GM23248 (cell line): ENCODE measurements around the gene NEUROD2. TPM values are rescaled to one million over a fixed set of nuclear protein-coding genes. Genes with fewer than 3 reads are reported as not detected.
A peak's percentile ranks its signal among the peaks of the same experiment; 100 is the strongest.
"Not testable (repeated sequence)": the region's sequence is repeated elsewhere in the genome, so short reads cannot be mapped to it uniquely, and the experiment has no call there.

ENCODE experiments used
- DNase-seq: peaks from one replicate; pipeline ENCODE4 v3.0.0-alpha.2; 2015
- H2AFZ ChIP-seq: fragments of 200-600 bp; sonication (generic); 2 replicates; pipeline ENCODE4 v1.6.1; 2016; ENCODE audit warnings: antibody characterized with exemption
- H3F3A ChIP-seq: fragments of 200-600 bp; sonication (generic); 2 replicates; pipeline ENCODE4 v1.6.1; 2016; ENCODE audit warnings: mild to moderate bottlenecking, antibody characterized with exemption, mixed run types; ENCODE audit not compliant: insufficient read depth
- H3K27ac ChIP-seq: fragments of 200-600 bp; sonication (generic); 2 replicates; pipeline ENCODE4 v1.5.1; 2016; ENCODE audit warnings: mild to moderate bottlenecking
- H3K27me3 ChIP-seq: fragments of 200-600 bp; sonication (generic); replicated peaks from 2 replicates; pipeline ENCODE4 v1.6.1; 2016; ENCODE audit warnings: mild to moderate bottlenecking; ENCODE audit not compliant: insufficient read depth
- H3K36me3 ChIP-seq: fragments of 200-600 bp; sonication (generic); 2 replicates; pipeline ENCODE4 v1.6.1; 2016; ENCODE audit warnings: low read depth, mild to moderate bottlenecking
- H3K4me1 ChIP-seq: fragments of 200-600 bp; sonication (generic); 2 replicates; pipeline ENCODE4 v1.6.1; 2016; ENCODE audit warnings: mild to moderate bottlenecking; ENCODE audit not compliant: insufficient read depth
- H3K4me2 ChIP-seq: fragments of 200-600 bp; sonication (generic); one replicate; pipeline ENCODE4 v1.6.1; 2016; ENCODE audit warnings: mild to moderate bottlenecking; ENCODE audit not compliant: unreplicated experiment
- H3K4me3 ChIP-seq: fragments of 200-600 bp; sonication (generic); 2 replicates; pipeline ENCODE4 v1.5.1; 2016; ENCODE audit warnings: mild to moderate bottlenecking
- H3K79me2 ChIP-seq: fragments of 200-600 bp; sonication (generic); 2 replicates; pipeline ENCODE4 v1.6.1; 2016; ENCODE audit warnings: mild to moderate bottlenecking; ENCODE audit not compliant: insufficient read depth
- H3K9ac ChIP-seq: fragments of 200-600 bp; sonication (generic); 2 replicates; pipeline ENCODE4 v1.6.1; 2016; ENCODE audit warnings: mild to moderate bottlenecking
- H3K9me2 ChIP-seq: fragments of 200-600 bp; sonication (generic); 2 replicates; pipeline ENCODE4 v1.6.1; 2016; ENCODE audit warnings: mixed run types, mild to moderate bottlenecking, moderate library complexity; ENCODE audit not compliant: insufficient read depth
- H3K9me3 ChIP-seq: fragments of 200-600 bp; sonication (generic); one replicate; pipeline ENCODE4 v1.6.1; 2017; ENCODE audit warnings: low read depth
- H4K20me1 ChIP-seq: fragments of 200-600 bp; sonication (generic); 2 replicates; pipeline ENCODE4 v1.6.0; 2016; ENCODE audit not compliant: insufficient read depth
- EZH2 ChIP-seq: fragments of 200-600 bp; sonication (generic); IDR thresholded peaks from 2 replicates; pipeline ENCODE4 v1.6.1; 2018; ENCODE audit warnings: antibody characterized with exemption, mild to moderate bottlenecking; ENCODE audit not compliant: insufficient read depth, poor library complexity, severe bottlenecking
- EZH2phosphoT487 ChIP-seq: fragments of 200-600 bp; sonication (generic); IDR thresholded peaks from 2 replicates; pipeline ENCODE4 v1.6.1; 2018; ENCODE audit warnings: antibody characterized with exemption, moderate library complexity, mild to moderate bottlenecking, low read depth; ENCODE audit not compliant: insufficient read depth
- WGBS, 2 experiments: methylation state at CpG; one replicate each; pipeline ENCODE4 v1.1.6; 2015 to 2017; ENCODE audit warnings: low lambda C conversion rate in 2 of 2, low coverage in 1 of 2; ENCODE audit errors: missing lambda C conversion rate in 2 of 2; 5-methylcytosine and 5-hydroxymethylcytosine counted together
- in situ Hi-C: fragments of 300-500 bp; cut with MboI; formaldehyde crosslinking; loops from 2 replicates; pipeline ENCODE4 v1.15.0; 2020
- polyA plus RNA-seq: library from polyadenylated mRNA; unstranded; fragments of >200 nt; fragmentation: Nextera tagmentation; extraction: Ambion mirVana; gene quantifications from 2 replicates; pipeline ENCODE4 v1.2.1, GENCODE V29; 2016
- total RNA-seq: library from RNA; depleted of rRNA; stranded (reverse); fragments of >200 nt; shearing (Covaris generic); gene quantifications from 2 replicates; pipeline ENCODE4 v1.2.3, GENCODE V29; 2014

NEUROD2 gene
- total and polyA plus RNA-seq, 2 experiments from 2014 or later, result not detected

DNA sequence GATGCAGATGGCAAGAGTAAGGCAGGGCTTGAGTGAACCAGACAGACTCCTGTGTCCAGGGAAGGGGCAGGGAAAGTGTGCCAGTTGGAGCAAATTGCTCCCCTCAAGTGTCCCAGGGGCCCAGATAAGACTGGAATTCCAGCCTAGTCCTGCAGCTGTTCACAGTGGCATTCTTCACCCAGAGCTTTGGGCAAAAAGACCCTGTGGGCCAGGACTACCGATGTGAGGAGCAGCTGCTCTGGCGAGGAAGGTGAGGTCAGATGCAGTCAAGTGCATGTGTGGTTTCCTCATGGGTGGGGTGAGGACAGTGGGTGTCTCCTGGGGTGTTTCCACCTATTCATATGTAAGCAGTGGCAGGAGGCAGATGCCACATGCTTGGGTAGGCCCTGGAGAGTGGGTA lies 14.3 kb downstream of the NEUROD2 start:
- no peak overlapping the region for H3K4me3 ChIP-seq
- in situ Hi-C loops, result no loop called here
- H3K27me3 ChIP-seq, result peaks cover 38% of the 10 kb centered on the region
- no peak overlapping the region for H3K9ac ChIP-seq
- WGBS, 2 experiments, result 34 to 35% methylated on average over 2 of the region's 2 CpGs
- no peak for DNase-seq
- no peaks in the 10 kb centered on the region for H3K79me2 ChIP-seq
- H4K20me1 ChIP-seq, result no peaks in the 10 kb centered on the region
- H3K27ac ChIP-seq, result no peak overlapping the region
- no peaks in the 10 kb centered on the region for H3K9me3 ChIP-seq
- no peaks in the 10 kb centered on the region for H3K36me3 ChIP-seq
- H3K4me2 ChIP-seq, result no peak overlapping the region
- H2AFZ ChIP-seq, result no peak overlapping the region
- H3K4me1 ChIP-seq, result no peaks in the 10 kb centered on the region
- H3K9me2 ChIP-seq, result no peaks in the 10 kb centered on the region
- H3F3A ChIP-seq, result no peaks in the 10 kb centered on the region
- TF ChIP-seq EZH2phosphoT487 (no peak), EZH2 (no peak)

GRCh38 chr17:39591958-39592954 lies 15.5 kb downstream of the NEUROD2 start:
- Histone ChIP-seq H3K9me3 (no peaks in the 10 kb centered on the region), H3K27me3 (peaks cover 26% of the 10 kb centered on the region), H4K20me1 (no peaks in the 10 kb centered on the region), H3K79me2 (no peaks in the 10 kb centered on the region), H3F3A (no peaks in the 10 kb centered on the region), H3K36me3 (no peaks in the 10 kb centered on the region), H3K4me2 (no peak overlapping the region), H3K27ac (no peak overlapping the region), H3K9me2 (no peaks in the 10 kb centered on the region), H2AFZ (no peak overlapping the region), H3K4me3 (no peak overlapping the region), H3K4me1 (no peaks in the 10 kb centered on the region), H3K9ac (no peak overlapping the region)
- DNase-seq, result peak; percentile 49
- TF ChIP-seq EZH2phosphoT487, result no peak
- TF ChIP-seq EZH2, result no peak
- in situ Hi-C loops, result no loop called here
- 2 to 4% methylated on average over 19 to 22 of the region's 22 CpGs for whole genome bisulfite sequencing, 2 experiments

GRCh38 chr17:39590180-39590579 lies 17.5 kb downstream of the NEUROD2 start:
- H3K4me1 ChIP-seq, H3K4me3 ChIP-seq, DNase-seq, H3K27me3 ChIP-seq, H3K36me3 ChIP-seq, H3K9me2 ChIP-seq, H2AFZ ChIP-seq, H4K20me1 ChIP-seq, H3K4me2 ChIP-seq, H3K9me3 ChIP-seq, H3K9ac ChIP-seq, in situ Hi-C loops, H3F3A ChIP-seq, H3K79me2 ChIP-seq, H3K27ac ChIP-seq: not testable (repeated sequence)
- WGBS, 2 experiments, result 3 to 13% methylated on average over 2 of the region's 2 CpGs

DNA sequence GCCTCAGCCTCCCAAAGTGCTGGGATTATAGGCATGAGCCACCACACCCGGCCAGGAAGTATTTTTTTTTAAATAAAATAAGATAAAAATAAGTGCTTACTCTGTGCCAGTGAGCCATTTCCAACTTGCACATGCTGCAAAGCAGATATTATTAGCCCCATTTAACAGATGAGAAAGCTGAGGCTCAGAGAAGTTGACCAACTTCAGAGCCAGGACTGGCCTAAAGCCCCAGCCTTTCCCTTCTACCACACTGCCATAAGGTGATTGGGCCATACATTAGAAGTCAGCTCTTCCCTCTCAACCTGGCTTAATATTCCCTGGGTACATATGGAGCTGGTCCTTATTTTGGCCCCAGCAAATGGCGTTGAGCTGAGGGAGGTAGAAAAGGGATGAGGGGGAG lies 25.1 kb downstream of the NEUROD2 start:
- in situ Hi-C loops, result no loop called here
- Histone ChIP-seq H3K4me3 (no peak overlapping the region), H3K9me2 (no peaks in the 10 kb centered on the region), H3K27ac (no peak overlapping the region), H3K9me3 (no peaks in the 10 kb centered on the region), H3K4me1 (no peaks in the 10 kb centered on the region), H4K20me1 (no peaks in the 10 kb centered on the region), H3K36me3 (no peaks in the 10 kb centered on the region), H3K79me2 (no peaks in the 10 kb centered on the region), H3F3A (no peaks in the 10 kb centered on the region), H3K4me2 (no peak overlapping the region), H2AFZ (no peak overlapping the region), H3K9ac (no peak overlapping the region), H3K27me3 (peaks cover 4% of the 10 kb centered on the region; the same call in 1 of the 2 replicates)
- TF ChIP-seq EZH2 (no peak), EZH2phosphoT487 (no peak)
- 30 to 38% methylated on average over 2 of the region's 2 CpGs for WGBS, 2 experiments
- DNase-seq, result no peak

- Histone ChIP-seq H3K27ac (no peak overlapping the region), H3K4me1 (no peaks in the 10 kb centered on the region), H3K79me2 (no peaks in the 10 kb centered on the region), H3K27me3 (0 out of 2 replicates have a peak, but pooled peaks cover 4% of the 10 kb centered on the region), H3K9me2 (no peaks in the 10 kb centered on the region), H2AFZ (no peak overlapping the region), H3F3A (no peaks in the 10 kb centered on the region), H3K9ac (no peak overlapping the region), H3K36me3 (no peaks in the 10 kb centered on the region), H3K4me3 (no peak overlapping the region), H3K9me3 (no peaks in the 10 kb centered on the region), H3K4me2 (no peak overlapping the region), H4K20me1 (no peaks in the 10 kb centered on the region)
- TF ChIP-seq EZH2phosphoT487, result no peak
- no peak for TF ChIP-seq EZH2
- in situ Hi-C loops, result no loop called here
- no peak for DNase-seq
- WGBS, 2 experiments, result 54 to 69% methylated on average over 4 of the region's 4 CpGs
These were observed 26.0 kb downstream of the NEUROD2 start for GRCh38 chr17:39581759-39582085.
